B cell (primary cell): ENCODE measurements around the gene FIG4.

ENCODE experiments used
- CTCF ChIP-seq: fragments of 200-600 bp; IDR thresholded peaks from one replicate; pipeline ENCODE4 v1.8.0; 2022; ENCODE audit warnings: antibody characterized with exemption, mild to moderate bottlenecking
- EZH2 ChIP-seq: IDR thresholded peaks from 2 replicates; pipeline ENCODE4 v1.6.1; 2012; ENCODE audit warnings: borderline replicate concordance, low read depth, mild to moderate bottlenecking, moderate library complexity, low read length; ENCODE audit not compliant: insufficient read depth, poor library complexity, severe bottlenecking

DNA sequence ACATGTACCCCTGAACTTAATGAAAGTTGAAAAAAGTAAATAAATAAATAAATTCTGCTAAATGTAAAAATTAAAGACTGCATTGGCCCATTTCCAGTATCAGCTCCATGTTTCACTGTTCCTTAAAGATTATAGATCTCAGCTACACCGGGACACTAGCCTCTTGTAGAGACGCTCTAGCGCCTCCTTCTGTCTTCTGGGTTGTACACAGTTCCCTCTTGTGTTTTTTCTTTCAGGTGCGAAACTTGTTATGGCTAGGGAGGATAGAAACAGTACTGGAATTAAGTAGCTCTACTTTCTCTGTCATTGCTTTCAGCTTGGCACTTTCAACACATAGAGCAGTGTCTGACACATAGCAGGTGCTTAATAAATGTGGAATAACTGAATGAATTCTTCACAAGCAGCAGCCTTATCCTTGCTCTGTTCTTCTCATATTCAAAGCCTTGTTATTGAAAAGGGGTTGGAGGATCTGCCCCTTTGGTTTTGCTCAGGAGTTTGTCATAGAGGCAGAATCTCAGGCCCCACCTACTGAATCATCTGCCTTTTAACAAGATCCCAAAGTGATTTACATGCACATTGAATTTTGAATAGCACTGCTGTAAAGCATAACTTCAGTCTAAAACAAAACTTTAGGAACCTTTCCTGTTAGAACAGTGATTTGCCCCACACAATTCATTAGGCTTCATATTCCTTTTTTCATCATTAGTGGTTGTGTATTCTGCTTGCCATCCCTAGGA, 92.3 kb downstream of the FIG4 start:
- peak; percentile 34 for TF ChIP-seq CTCF
- no peak for TF ChIP-seq EZH2
